Suprapubic skin (tissue), 4 donors: ENCODE data around the gene SKP2. TPM values are rescaled to one million over a fixed set of nuclear protein-coding genes. Genes with fewer than 3 reads are reported as not detected.

Source experiments
- DNase-seq, 2 donors: peaks; one replicate each; pipeline ENCODE4 v3.0.0-alpha.2; 2019; ENCODE audit warnings: low spot score in 2 of 2
- H3K27ac ChIP-seq: fragments of 200-600 bp; sonication (generic); one replicate; pipeline ENCODE4 v1.5.1; 2019
- H3K27me3 ChIP-seq: fragments of 200-600 bp; sonication (generic); one replicate; pipeline ENCODE4 v1.5.1; 2019
- H3K36me3 ChIP-seq: fragments of 200-600 bp; sonication (generic); one replicate; pipeline ENCODE4 v1.5.1; 2019
- H3K4me1 ChIP-seq: fragments of 200-600 bp; sonication (generic); one replicate; pipeline ENCODE4 v1.5.1; 2019
- H3K4me3 ChIP-seq: fragments of 200-600 bp; sonication (generic); one replicate; pipeline ENCODE4 v1.5.1; 2019; ENCODE audit warnings: mild to moderate bottlenecking
- H3K9me3 ChIP-seq: fragments of 200-600 bp; sonication (generic); one replicate; pipeline ENCODE4 v1.5.1; 2019
- CTCF ChIP-seq, 2 donors: fragments of 200-600 bp in 1 of 2; fragments of 450-650 bp in 1 of 2; sonication (generic) in 1 of 2; IDR thresholded peaks; one replicate each; pipeline ENCODE4 v1.5.1; 2016 to 2019; ENCODE audit warnings: antibody characterized with exemption in 2 of 2, mild to moderate bottlenecking in 1 of 2, moderate library complexity in 1 of 2
- EP300 ChIP-seq: sonication (generic); formaldehyde crosslinking; IDR thresholded peaks from one replicate; pipeline ENCODE4 v1.6.1; 2017; ENCODE audit warnings: antibody characterized with exemption
- POLR2A ChIP-seq, 2 donors: fragments of 450-650 bp; IDR thresholded peaks; one replicate each; pipeline ENCODE4 v1.6.1; 2017; ENCODE audit warnings: antibody characterized with exemption in 2 of 2, mild to moderate bottlenecking in 2 of 2, moderate library complexity in 2 of 2
- POLR2AphosphoS5 ChIP-seq, 3 donors: sonication (generic); formaldehyde crosslinking; IDR thresholded peaks; one replicate each; pipeline ENCODE4 v1.6.1; 2017; ENCODE audit warnings: antibody characterized with exemption in 3 of 3
- WGBS: methylation state at CpG from one replicate; pipeline ENCODE4 v1.1.5; 2018; 5-methylcytosine and 5-hydroxymethylcytosine counted together
- total RNA-seq, 4 donors: library from RNA; depleted of rRNA; stranded (reverse); fragments of >200 nt; gene quantifications; one replicate each; pipeline ENCODE4 v1.1.0, GENCODE V29; 2016

Gene SKP2
- total RNA-seq, 4 donors from 2014 or later = 10.7 to 20.8 (median 13.5) TPM

GRCh38 chr5:36160617-36161016, 8.7 kb downstream of the SKP2 start:
- Histone ChIP-seq H3K4me3 (no peak overlapping the region), H3K27me3 (no peaks in the 10 kb centered on the region), H3K27ac (no peak overlapping the region), H3K4me1 (peaks cover 10% of the 10 kb centered on the region), H3K9me3 (no peaks in the 10 kb centered on the region), H3K36me3 (peaks cover 25% of the 10 kb centered on the region)
- no peak for DNase-seq
- TF ChIP-seq EP300 (no peak), CTCF (IDR thresholded peaks at IDR 0.05) (no peak), POLR2A (IDR thresholded peaks at IDR 0.05) (no peak), POLR2AphosphoS5 (IDR thresholded peaks at IDR 0.05) (no peak)
- WGBS = 95% methylated on average over 3 of the region's 3 CpGs

DNA sequence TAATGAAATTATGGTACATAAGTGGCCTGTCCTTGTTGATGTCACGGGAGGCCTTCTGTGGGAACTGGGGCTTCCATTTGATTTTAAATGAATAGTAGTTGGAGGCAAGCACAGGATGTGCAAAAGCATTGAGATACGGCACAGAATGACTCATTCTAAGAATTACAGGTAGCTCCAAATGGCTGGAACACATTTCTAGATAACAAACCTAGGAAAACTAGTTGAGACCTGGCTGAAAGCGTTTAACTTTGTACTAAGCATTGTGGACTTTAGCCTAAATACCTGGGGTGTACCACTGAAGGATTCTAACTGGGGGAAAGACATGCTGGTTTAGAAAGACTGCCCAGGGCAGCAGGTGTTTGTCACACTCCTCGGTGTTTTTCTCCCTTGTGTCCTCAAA, 9.4 kb downstream of the SKP2 start:
- WGBS = 67% methylated on average over 4 of the region's 4 CpGs
- Histone ChIP-seq H3K9me3 (no peaks in the 10 kb centered on the region), H3K4me1 (peaks cover 2% of the 10 kb centered on the region), H3K4me3 (no peak overlapping the region), H3K27ac (no peak overlapping the region), H3K36me3 (peaks cover 25% of the 10 kb centered on the region), H3K27me3 (no peaks in the 10 kb centered on the region)
- no peak for TF ChIP-seq EP300
- no peak for TF ChIP-seq POLR2A (IDR thresholded peaks at IDR 0.05)
- no peak for TF ChIP-seq CTCF (IDR thresholded peaks at IDR 0.05)
- TF ChIP-seq POLR2AphosphoS5 (IDR thresholded peaks at IDR 0.05) = no peak
- no peak for DNase-seq

- DNase-seq = no peak
- Histone ChIP-seq H3K4me1 (no peaks in the 10 kb centered on the region), H3K27ac (no peak overlapping the region), H3K36me3 (peaks cover 35% of the 10 kb centered on the region), H3K9me3 (no peaks in the 10 kb centered on the region), H3K27me3 (no peaks in the 10 kb centered on the region), H3K4me3 (no peak overlapping the region)
- TF ChIP-seq EP300 (no peak), POLR2A (IDR thresholded peaks at IDR 0.05) (no peak)
- WGBS = 84% methylated on average over 9 of the region's 9 CpGs
Measured at GRCh38 chr5:36162810-36163486, 11.0 kb downstream of the SKP2 start.

- Histone ChIP-seq H3K27me3 (no peaks in the 10 kb centered on the region), H3K9me3 (no peaks in the 10 kb centered on the region), H3K27ac (no peak overlapping the region), H3K36me3 (peaks cover 50% of the 10 kb centered on the region), H3K4me1 (no peaks in the 10 kb centered on the region), H3K4me3 (no peak overlapping the region)
- 91% methylated on average over 4 of the region's 4 CpGs for WGBS
- no peak for DNase-seq
- TF ChIP-seq POLR2A (IDR thresholded peaks at IDR 0.05) (no peak), EP300 (no peak), POLR2AphosphoS5 (IDR thresholded peaks at IDR 0.05) (no peak)
Measured at GRCh38 chr5:36164461-36164860, 12.6 kb downstream of the SKP2 start.

DNA sequence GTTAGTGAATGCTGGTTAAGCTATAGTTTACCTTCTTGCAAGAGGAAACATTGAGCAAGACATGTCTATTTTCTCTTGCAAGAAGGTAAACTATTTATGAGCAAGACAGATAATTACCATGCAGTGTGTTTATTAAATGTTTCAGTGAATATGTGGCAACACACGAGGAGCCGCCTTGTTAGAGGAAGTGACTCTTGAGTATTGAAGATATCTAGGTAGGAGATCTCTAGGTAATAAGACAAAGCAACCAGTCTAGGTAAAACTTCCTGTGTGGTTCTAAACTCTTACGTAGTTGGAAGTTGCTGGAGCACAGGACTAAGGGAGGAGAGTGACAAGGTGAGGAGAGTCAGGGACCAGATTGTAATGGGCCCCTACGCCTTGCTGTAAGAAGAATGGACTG, 16.8 kb downstream of the SKP2 start:
- H3K9me3 ChIP-seq = no peaks in the 10 kb centered on the region
- peaks cover 66% of the 10 kb centered on the region for H3K36me3 ChIP-seq
- no peaks in the 10 kb centered on the region for H3K27me3 ChIP-seq
- H3K4me1 ChIP-seq = no peaks in the 10 kb centered on the region
- H3K4me3 ChIP-seq = no peak overlapping the region
- no peak for TF ChIP-seq POLR2AphosphoS5 (IDR thresholded peaks at IDR 0.05)
- TF ChIP-seq CTCF (IDR thresholded peaks at IDR 0.05) = no peak
- no peak for TF ChIP-seq POLR2A (IDR thresholded peaks at IDR 0.05)
- no peak for TF ChIP-seq EP300
- DNase-seq = no peak
- 82% methylated on average over 4 of the region's 4 CpGs for WGBS
- no peak overlapping the region for H3K27ac ChIP-seq

DNA sequence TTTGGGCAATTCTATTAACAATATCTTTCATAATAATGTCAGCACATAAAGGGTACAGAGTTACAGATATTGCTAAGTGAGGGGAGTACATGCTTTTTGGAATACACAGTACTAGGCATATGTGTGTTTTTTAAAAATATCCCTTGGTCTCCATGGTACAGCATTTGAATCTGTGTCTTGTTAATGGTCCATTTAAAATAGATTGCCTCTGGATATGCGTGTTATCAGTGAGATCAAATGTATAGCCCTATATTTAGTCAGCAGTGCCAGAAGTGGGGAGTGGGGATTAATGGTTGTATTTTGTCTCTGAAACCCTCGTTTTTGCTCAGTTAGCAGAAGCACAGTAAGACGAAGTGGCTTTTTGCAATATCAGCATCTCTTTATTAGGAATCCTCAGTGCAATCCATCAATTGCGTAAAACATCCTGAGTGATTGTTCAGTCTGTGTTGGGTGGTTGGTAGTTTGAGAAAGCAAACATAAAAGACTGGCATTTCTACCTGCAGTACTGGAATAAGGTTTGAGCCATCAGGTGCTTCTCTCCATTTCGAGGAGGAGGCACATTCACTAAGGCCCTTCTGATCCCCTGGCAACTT, 19.0 kb downstream of the SKP2 start:
- Histone ChIP-seq H3K36me3 (peaks cover 71% of the 10 kb centered on the region), H3K4me3 (no peak overlapping the region), H3K27ac (no peak overlapping the region), H3K9me3 (no peaks in the 10 kb centered on the region), H3K4me1 (no peaks in the 10 kb centered on the region), H3K27me3 (no peaks in the 10 kb centered on the region)
- 85% methylated on average over 5 of the region's 5 CpGs for WGBS
- no peak for TF ChIP-seq POLR2A (IDR thresholded peaks at IDR 0.05)
- TF ChIP-seq EP300 = no peak
- no peak for TF ChIP-seq CTCF (IDR thresholded peaks at IDR 0.05)
- TF ChIP-seq POLR2AphosphoS5 (IDR thresholded peaks at IDR 0.05) = no peak
- DNase-seq = no peak
